Stimulated activated naive CD4-positive, alpha-beta T cell (primary cell): ENCODE data around the gene SFT2D1.

Source experiments
- DNase-seq, 6 experiments: peaks; one replicate each; lab custom pipeline; 2025; lab: John Stamatoyannopoulos, UW

Gene SFT2D1

DNA sequence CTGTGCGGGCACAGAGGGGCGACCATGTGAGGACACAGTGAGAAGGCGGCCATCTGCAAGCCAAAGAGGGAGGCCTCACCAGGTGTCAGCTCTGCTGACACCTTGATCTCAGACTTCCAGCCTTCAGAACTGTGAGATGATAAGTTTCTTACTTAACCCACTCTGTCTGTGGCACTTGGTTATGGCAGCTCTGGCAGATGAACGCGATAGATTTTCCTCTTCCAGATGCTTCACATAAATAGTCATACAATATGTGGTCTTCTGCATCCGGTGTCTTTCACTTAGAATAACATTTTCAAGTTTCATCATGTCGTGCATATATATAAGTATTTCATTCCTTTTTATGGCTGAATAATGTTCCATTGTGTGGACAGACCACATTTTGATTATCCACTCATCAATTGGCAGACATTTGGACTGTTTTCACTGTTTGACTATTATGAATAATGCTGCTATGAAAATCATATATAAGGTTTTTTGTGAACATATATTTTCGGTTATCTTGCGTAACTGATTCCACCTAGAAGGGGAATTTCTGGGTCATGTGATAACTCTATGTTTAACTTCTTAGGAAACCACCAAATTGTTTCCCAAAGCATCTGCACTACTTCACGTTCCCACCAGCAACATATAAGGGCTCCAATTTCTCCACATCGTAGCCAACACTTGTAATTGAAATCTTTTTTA, 64.3 kb downstream of the SFT2D1 start:
- no peak for DNase-seq

GRCh38 chr6:166277018-166277417, 65.3 kb downstream of the SFT2D1 start:
- no peak for DNase-seq

- DNase-seq, result peak; percentile 56 to 83 (median 67)
Observed at GRCh38 chr6:166275714-166276166, 66.6 kb downstream of the SFT2D1 start.

DNA sequence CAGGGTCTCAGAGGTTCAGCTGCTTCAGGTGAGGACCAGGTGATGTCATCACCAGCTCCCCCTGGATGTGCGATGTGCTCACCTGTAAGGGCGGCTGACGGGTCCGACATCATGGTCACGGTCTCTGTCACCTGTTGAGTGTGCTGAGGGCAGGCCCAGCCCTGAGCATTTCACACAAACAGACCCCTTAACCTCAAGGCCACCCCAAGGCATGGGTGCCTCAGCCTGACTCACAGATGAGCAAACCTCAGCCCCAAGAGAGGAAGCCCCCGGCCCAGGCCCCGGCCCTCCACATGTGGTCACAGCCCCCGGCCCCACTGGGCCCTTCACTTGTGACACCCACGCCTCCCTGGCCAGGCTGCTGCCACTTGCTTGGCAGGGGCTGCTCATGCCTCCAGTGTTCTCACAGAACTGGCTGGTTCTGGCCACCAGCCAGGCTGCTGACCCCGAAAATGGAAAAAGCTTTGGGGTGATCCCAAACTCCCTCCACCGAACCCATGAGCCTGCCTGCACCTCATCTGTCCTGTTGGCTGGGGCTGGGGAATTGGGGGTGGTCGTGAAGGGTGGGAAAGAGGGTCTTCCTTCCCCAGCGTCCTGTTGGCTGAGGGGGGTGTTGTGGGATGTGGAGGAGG, 67.5 kb downstream of the SFT2D1 start:
- no peak for DNase-seq

GRCh38 chr6:166274163-166274562, 68.2 kb downstream of the SFT2D1 start:
- DNase-seq, result no peak

DNA sequence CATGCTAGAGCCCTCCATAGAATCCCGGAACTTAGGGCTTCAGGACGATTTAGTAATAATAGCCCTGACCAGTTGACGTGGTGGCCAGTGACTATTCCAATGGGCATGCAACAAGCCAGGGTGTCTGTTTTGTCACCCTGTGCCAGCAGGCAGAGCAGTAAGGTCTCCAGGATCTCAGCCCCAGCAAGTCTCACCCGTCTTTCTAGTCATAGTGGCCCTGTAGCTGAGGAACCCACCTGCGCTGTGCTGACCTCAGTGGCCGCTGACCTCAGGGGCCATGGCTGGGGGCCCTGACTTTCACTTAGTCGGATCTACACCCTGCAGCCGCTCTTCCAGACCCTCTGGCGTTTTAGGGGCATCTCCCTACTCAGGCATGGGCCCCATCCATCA, 71.0 kb downstream of the SFT2D1 start:
- no peak for DNase-seq

DNA sequence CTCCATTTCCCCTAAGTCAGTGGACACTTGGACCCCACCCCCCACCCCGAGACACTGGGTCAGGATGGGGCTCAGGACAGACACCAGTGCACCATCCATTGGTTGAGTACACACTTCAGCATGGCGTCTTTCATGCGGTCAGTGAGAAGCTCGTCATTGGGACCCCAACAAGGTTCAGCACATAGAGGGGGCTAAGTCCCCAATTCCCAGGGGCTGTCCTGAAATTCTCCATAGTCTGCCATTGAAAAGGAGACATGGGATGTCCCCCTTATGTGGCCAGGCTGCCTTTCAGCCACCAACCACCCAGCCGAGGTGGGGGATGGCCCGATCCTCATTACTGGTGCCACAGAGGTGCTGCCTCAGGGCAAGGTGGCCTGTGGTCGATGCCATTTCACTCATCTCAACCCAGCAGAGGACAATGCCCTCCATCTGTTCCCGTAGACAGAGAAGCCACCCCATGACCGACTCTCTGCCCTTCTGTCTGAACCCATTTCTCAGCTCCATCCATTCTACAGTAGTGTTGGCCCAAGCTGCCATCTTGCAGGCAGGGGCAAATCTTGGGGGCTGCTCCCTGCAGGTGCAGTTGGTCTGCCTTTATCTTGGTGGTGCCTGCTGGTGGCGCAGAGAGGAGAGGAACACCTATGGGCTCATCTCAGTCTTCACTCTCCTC, 71.5 kb downstream of the SFT2D1 start:
- DNase-seq, result no peak
